K562 (cell line): ENCODE measurements around the gene BARD1. TPM values are rescaled to one million over a fixed set of nuclear protein-coding genes. Genes with fewer than 3 reads are reported as not detected.
A peak's percentile ranks its signal among the peaks of the same experiment; 100 is the strongest.

Experiments used
- CBX5 ChIP-seq: IDR thresholded peaks from 2 replicates; pipeline ENCODE4 v1.6.1; 2014; ENCODE audit warnings: low read depth, borderline replicate concordance
- CHD2 ChIP-seq: IDR thresholded peaks from 2 replicates; pipeline ENCODE4 v1.6.1; 2011; ENCODE audit warnings: low read depth, low read length
- CHD4 ChIP-seq: fragments of 200-600 bp; sonication (generic); IDR thresholded peaks from 3 replicates; pipeline ENCODE4 v1.6.1; 2012; ENCODE audit warnings: low read depth, mild to moderate bottlenecking, mixed read lengths, low read length, inconsistent platforms; ENCODE audit not compliant: insufficient read depth, insufficient replicate concordance, poor library complexity, severe bottlenecking
- CTCFL ChIP-seq: IDR thresholded peaks from 2 replicates; pipeline ENCODE4 v1.6.1; 2011; ENCODE audit warnings: borderline replicate concordance, low read depth, mild to moderate bottlenecking, moderate library complexity, low read length; ENCODE audit not compliant: insufficient read depth, poor library complexity, severe bottlenecking
- E2F5 ChIP-seq: sonication (generic); formaldehyde crosslinking; IDR thresholded peaks from 2 replicates; pipeline ENCODE4 v1.8.0; 2022; ENCODE audit warnings: mild to moderate bottlenecking, missing genetic modification reagents
- FOXK1 ChIP-seq: sonication (generic); formaldehyde crosslinking; IDR thresholded peaks from 2 replicates; pipeline ENCODE4 v1.8.0; 2022; ENCODE audit warnings: missing genetic modification reagents, mild to moderate bottlenecking, borderline replicate concordance
- HMG20B ChIP-seq: fragments of 250-450 bp; sonication (Bioruptor Pico); IDR thresholded peaks from 2 replicates; pipeline ENCODE4 v1.5.0; 2021; ENCODE audit warnings: mild to moderate bottlenecking
- IFI16 ChIP-seq: fragments of 250-450 bp; sonication (Bioruptor Pico); IDR thresholded peaks from 2 replicates; pipeline ENCODE4 v2.1.2; 2022; ENCODE audit warnings: mild to moderate bottlenecking, inconsistent platforms
- KAT2B ChIP-seq: IDR thresholded peaks from one replicate; pipeline ENCODE4 v1.6.1; 2012; ENCODE audit warnings: low read depth, mild to moderate bottlenecking, control low read depth, inconsistent platforms, low read length, moderate library complexity
- MXI1 ChIP-seq: IDR thresholded peaks from 2 replicates; pipeline ENCODE4 v1.6.1; 2011; ENCODE audit warnings: low read depth, mild to moderate bottlenecking, improper control_type of control experiment, low read length
- NCOA6 ChIP-seq: fragments of 450-650 bp; IDR thresholded peaks from 2 replicates; pipeline ENCODE4 v1.6.1; 2017; ENCODE audit warnings: mild to moderate bottlenecking
- SPI1 ChIP-seq: IDR thresholded peaks from 2 replicates; pipeline ENCODE4 v1.6.1; 2011; ENCODE audit warnings: low read depth, low read length, control low read depth, borderline replicate concordance
- TEAD2 ChIP-seq: fragments of 450-650 bp; IDR thresholded peaks from 2 replicates; pipeline ENCODE4 v1.6.1; 2016; ENCODE audit warnings: missing genetic modification characterization, control low read depth, missing compliant biosample characterization
- THRA ChIP-seq: fragments of 450-650 bp; IDR thresholded peaks from 2 replicates; pipeline ENCODE4 v1.6.1; 2017; ENCODE audit warnings: mild to moderate bottlenecking, moderate library complexity
- TRIM24 ChIP-seq, 2 experiments: fragments of 450-650 bp; IDR thresholded peaks; 2 replicates each; pipeline ENCODE4 v1.6.1; 2016
- ZBTB2 ChIP-seq: fragments of 450-650 bp; IDR thresholded peaks from 2 replicates; pipeline ENCODE4 v1.6.1; 2016; ENCODE audit warnings: antibody characterized with exemption
- ZBTB43 ChIP-seq: sonication (generic); formaldehyde crosslinking; IDR thresholded peaks from 2 replicates; pipeline ENCODE4 v1.8.0; 2023; ENCODE audit warnings: mild to moderate bottlenecking, missing genetic modification reagents
- ZNF12 ChIP-seq: sonication (generic); formaldehyde crosslinking; IDR thresholded peaks from 2 replicates; pipeline ENCODE4 v1.4.0; 2020; ENCODE audit warnings: mild to moderate bottlenecking, missing genetic modification reagents
- ZNF197 ChIP-seq: fragments of 200-800 bp; sonication (Bioruptor generic); IDR thresholded peaks from 2 replicates; pipeline ENCODE4 v1.6.1; 2016; ENCODE audit warnings: low read depth, missing genetic modification characterization, missing compliant biosample characterization
- polyA plus RNA-seq, 8 experiments: library from polyadenylated mRNA; depleted of rRNA in 4 of 8; stranded (reverse) in 5 of 8; unstranded in 3 of 8; fragments of >200 nt; fragmentation: Nextera tagmentation in 2 of 8; fragmentation: Illumina TruSeq in 1 of 8; extraction: Ambion mirVana in 2 of 8; extraction: Trizol in 1 of 8; gene quantifications; 2 replicates each; pipeline versions ENCODE4 v1.2.1 to v1.2.3, GENCODE V29; 2011 to 2014; ENCODE audit warnings: inconsistent platforms in 1 of 8, missing spikeins in 1 of 8
- total RNA-seq, 7 experiments: library from RNA; depleted of rRNA in 6 of 7; stranded (reverse); fragments of >200 nt in 6 of 7; fragmentation: Illumina TruSeq in 2 of 7; extraction: Trizol in 2 of 7; gene quantifications; 2 replicates each; pipeline versions ENCODE4 v1.2.1 to v1.2.3, GENCODE V29; 2011 to 2021; ENCODE audit warnings: low replicate concordance in 1 of 7
- TF ChIP-seq, protein P1 (sequence below): fragments of 450-650 bp; formaldehyde crosslinking; IDR thresholded peaks from 2 replicates; pipeline ENCODE4 v1.4.0; 2020; ENCODE audit warnings: mild to moderate bottlenecking, moderate library complexity

Gene BARD1
- total and polyA plus RNA-seq, 9 of the 15 experiments (the other 6 are each of a cell fraction or from before 2014, with no cell fraction given): 6.3 to 18.9 (median 11.3) TPM

DNA sequence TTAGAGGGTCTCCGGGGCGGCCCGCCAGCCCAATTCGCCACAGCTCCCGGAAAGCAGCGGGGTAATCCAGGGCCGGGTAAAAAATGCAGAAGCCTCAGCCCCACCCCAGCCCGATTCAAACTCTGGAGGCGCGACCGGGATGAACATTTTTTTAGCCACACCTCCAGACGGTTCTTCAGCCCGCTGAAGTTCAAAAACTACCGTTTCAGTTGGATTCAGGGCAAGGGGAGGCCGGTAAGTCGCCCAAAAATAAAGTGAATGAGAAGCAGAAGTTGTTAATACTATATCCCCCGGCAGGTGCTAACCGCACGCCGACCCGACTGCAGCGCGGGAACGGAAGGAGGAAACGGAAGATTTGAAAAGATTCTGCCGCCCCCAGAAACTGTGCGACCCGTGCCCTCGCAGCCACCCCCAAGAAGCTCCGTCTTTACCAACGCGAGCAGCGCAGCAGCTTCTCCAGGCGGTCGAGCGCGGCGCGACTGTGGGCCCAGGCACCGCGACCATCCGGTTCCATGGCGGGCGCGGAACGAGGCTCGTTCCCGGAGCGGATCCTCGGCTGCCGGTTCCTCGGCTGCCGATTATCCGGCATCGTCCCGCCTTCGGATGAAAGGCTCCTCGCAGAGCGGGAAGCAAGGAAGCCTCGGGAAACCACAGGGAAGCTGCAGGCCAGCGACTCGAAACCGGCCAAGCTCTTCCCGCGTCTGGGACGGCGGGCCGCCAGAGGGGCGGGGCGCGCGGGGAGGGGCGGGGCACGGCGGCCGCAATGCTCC is at the start of gene BARD1 (continued):
- TF ChIP-seq E2F5 (no peak), ZBTB2 (no peak), CBX5 (no peak), SPI1 (no peak), CHD2 (no peak), ZBTB43 (CRISPR knock-in tag) (0 out of 2 replicates have a peak, but pooled peaks have one; percentile 49), HMG20B (CRISPR knock-in tag) (no peak), ZNF12 (CRISPR knock-in tag) (no peak), NCOA6 (no peak), IFI16 (no peak), KAT2B (no peak), TEAD2 (tag) (no peak), FOXK1 (no peak), THRA (no peak), CTCFL (no peak), CHD4 (no peak), MXI1 (no peak), TRIM24 (IDR thresholded peaks at IDR 0.05) (no peak), ZNF197 (CRISPR knock-in tag) (no peak)
- TF ChIP-seq, protein P1, sequence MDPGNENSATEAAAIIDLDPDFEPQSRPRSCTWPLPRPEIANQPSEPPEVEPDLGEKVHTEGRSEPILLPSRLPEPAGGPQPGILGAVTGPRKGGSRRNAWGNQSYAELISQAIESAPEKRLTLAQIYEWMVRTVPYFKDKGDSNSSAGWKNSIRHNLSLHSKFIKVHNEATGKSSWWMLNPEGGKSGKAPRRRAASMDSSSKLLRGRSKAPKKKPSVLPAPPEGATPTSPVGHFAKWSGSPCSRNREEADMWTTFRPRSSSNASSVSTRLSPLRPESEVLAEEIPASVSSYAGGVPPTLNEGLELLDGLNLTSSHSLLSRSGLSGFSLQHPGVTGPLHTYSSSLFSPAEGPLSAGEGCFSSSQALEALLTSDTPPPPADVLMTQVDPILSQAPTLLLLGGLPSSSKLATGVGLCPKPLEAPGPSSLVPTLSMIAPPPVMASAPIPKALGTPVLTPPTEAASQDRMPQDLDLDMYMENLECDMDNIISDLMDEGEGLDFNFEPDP (CRISPR knock-in tag): no peak
